Transverse colon (tissue), 4 donors: Measurements from ENCODE around the gene MYOF. TPM values are rescaled to one million over a fixed set of nuclear protein-coding genes. Genes with fewer than 3 reads are reported as not detected.

Experiments
- DNase-seq: peaks from one replicate; pipeline ENCODE4 v3.0.0-alpha.2; 2019
- H3K27ac ChIP-seq, 4 donors: fragments of 200-600 bp; sonication (generic); 2 replicates each; pipeline ENCODE4 v1.5.1; 2016 to 2018; ENCODE audit warnings: inconsistent platforms in 4 of 4
- H3K27me3 ChIP-seq: fragments of 200-600 bp; sonication (generic); 2 replicates; pipeline ENCODE4 v1.5.1; 2017; ENCODE audit warnings: inconsistent platforms
- H3K36me3 ChIP-seq, 4 donors: fragments of 200-600 bp; sonication (generic); 2 replicates each; pipeline ENCODE4 v1.5.1; 2017 to 2019; ENCODE audit warnings: inconsistent platforms in 4 of 4
- H3K4me1 ChIP-seq, 4 donors: fragments of 200-600 bp; sonication (generic); 2 replicates each; pipeline ENCODE4 v1.5.1; 2017 to 2020; ENCODE audit warnings: inconsistent platforms in 4 of 4
- H3K4me3 ChIP-seq, 4 donors: fragments of 200-600 bp; sonication (generic); 1 replicate in 1 of 4; 2 replicates in 3 of 4; pipeline versions ENCODE4 v1.5.1 to v1.6.1; 2017 to 2019; ENCODE audit warnings: inconsistent platforms in 4 of 4
- H3K9me3 ChIP-seq, 2 donors: fragments of 200-600 bp; sonication (generic); 2 replicates each; pipeline ENCODE4 v1.5.1; 2017 to 2019; ENCODE audit warnings: inconsistent platforms in 2 of 2
- EP300 ChIP-seq: sonication (generic); formaldehyde crosslinking; IDR thresholded peaks from one replicate; pipeline ENCODE4 v1.6.1; 2017; ENCODE audit warnings: antibody characterized with exemption, low read depth
- POLR2A ChIP-seq: fragments of 450-650 bp; IDR thresholded peaks from one replicate; pipeline ENCODE4 v1.6.1; 2016; ENCODE audit warnings: antibody characterized with exemption, mild to moderate bottlenecking, moderate library complexity
- POLR2AphosphoS5 ChIP-seq, 3 donors: sonication (generic); formaldehyde crosslinking; IDR thresholded peaks; one replicate each; pipeline ENCODE4 v1.6.1; 2016; ENCODE audit warnings: antibody characterized with exemption in 3 of 3
- WGBS, 2 donors: methylation state at CpG; one replicate each; pipeline ENCODE4 v1.1.5; 2018; ENCODE audit warnings: low coverage in 1 of 2; 5-methylcytosine and 5-hydroxymethylcytosine counted together
- in situ Hi-C, 4 donors: fragments of 200-750 bp; cut with MboI; loops; one replicate each; pipeline versions ENCODE4 v1.15.0 to v1.15.1; 2017; ENCODE audit warnings: low sequenced_read_pairs in 3 of 4, low pct_ligation_motif_present in 1 of 4, low pct_unique_long_range_greater_than_20kb in 1 of 4
- intact Hi-C: fragments of 100-400 bp; cut with DNase I; formaldehyde crosslinking; loops from one replicate; pipeline ENCODE4 v1.15.1; 2023; ENCODE audit warnings: low total_unique reads
- total RNA-seq, 4 donors: library from RNA; depleted of rRNA; stranded (reverse); fragments of >200 nt; gene quantifications; one replicate each; pipeline ENCODE4 v1.1.0, GENCODE V29; 2016
- TF ChIP-seq, protein P1 (sequence below), 5 experiments: fragments of 200-600 bp in 3 of 5; fragments of 450-650 bp in 2 of 5; sonication (generic) in 3 of 5; IDR thresholded peaks; 1 replicate in 2 of 5; 2 replicates in 3 of 5; pipeline ENCODE4 v1.5.1; 2016 to 2017; ENCODE audit warnings: antibody characterized with exemption in 5 of 5, inconsistent platforms in 3 of 5, mild to moderate bottlenecking in 2 of 5, moderate library complexity in 1 of 5

The MYOF gene
- total RNA-seq, 4 donors from 2014 or later, result 18.9 to 57.2 (median 50.2) TPM

GRCh38 chr10:93296151-93296550 lies 186.0 kb downstream of the MYOF start:
- in situ Hi-C loops (loop anchor here in 3 of 4 donors (10.0 to 25.0 kb wide), 2 partner anchors 184 to 211 kb away; no protein-coding TSS in a partner anchor), intact Hi-C loops (loop anchor here (10.0 kb wide), 1 partner anchor 211 kb away; no protein-coding TSS in a partner anchor)
- no peaks in the 10 kb centered on the region for H3K9me3 ChIP-seq
- H3K4me3 ChIP-seq, result no peak overlapping the region
- WGBS, 2 donors, result 82% methylated on average over 4 of the region's 4 CpGs; no CpG with 5 or more reads in 1 of the 2 donors
- no peak overlapping the region for H3K27ac ChIP-seq
- no peaks in the 10 kb centered on the region for H3K27me3 ChIP-seq
- no peak for DNase-seq
- H3K4me1 ChIP-seq, result no peaks in the 10 kb centered on the region
- H3K36me3 ChIP-seq, result no peaks in the 10 kb centered on the region
- TF ChIP-seq POLR2A, result no peak

DNA sequence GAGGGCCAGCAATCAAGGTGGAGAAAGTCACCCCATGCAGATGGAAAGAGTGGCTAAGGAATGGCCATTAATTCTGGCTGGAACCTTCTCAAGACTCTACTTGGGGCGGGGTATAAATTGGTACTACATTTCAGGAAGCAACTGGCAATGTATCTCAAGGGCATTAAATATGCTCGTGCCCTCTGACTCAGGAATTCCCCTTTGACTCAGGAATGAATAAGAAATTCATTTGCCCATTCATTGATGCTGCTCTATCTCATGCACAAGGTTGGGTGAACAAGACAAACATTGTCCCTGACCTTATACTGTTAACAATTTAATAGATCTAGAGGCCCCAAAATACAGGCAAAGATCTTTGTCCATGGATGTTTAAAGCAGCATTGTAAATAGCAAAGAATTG lies 188.1 kb downstream of the MYOF start:
- in situ Hi-C loops (loop anchor here (5.0 to 25.0 kb wide), 3 partner anchors 182 to 209 kb away; no protein-coding TSS in a partner anchor), intact Hi-C loops (loop anchor here (10.0 kb wide), 1 partner anchor 209 kb away; no protein-coding TSS in a partner anchor)
- Histone ChIP-seq H3K27me3 (no peaks in the 10 kb centered on the region), H3K9me3 (no peaks in the 10 kb centered on the region), H3K27ac (no peak overlapping the region), H3K4me1 (no peaks in the 10 kb centered on the region), H3K36me3 (no peaks in the 10 kb centered on the region), H3K4me3 (no peak overlapping the region)
- DNase-seq, result no peak
- TF ChIP-seq, protein P1, sequence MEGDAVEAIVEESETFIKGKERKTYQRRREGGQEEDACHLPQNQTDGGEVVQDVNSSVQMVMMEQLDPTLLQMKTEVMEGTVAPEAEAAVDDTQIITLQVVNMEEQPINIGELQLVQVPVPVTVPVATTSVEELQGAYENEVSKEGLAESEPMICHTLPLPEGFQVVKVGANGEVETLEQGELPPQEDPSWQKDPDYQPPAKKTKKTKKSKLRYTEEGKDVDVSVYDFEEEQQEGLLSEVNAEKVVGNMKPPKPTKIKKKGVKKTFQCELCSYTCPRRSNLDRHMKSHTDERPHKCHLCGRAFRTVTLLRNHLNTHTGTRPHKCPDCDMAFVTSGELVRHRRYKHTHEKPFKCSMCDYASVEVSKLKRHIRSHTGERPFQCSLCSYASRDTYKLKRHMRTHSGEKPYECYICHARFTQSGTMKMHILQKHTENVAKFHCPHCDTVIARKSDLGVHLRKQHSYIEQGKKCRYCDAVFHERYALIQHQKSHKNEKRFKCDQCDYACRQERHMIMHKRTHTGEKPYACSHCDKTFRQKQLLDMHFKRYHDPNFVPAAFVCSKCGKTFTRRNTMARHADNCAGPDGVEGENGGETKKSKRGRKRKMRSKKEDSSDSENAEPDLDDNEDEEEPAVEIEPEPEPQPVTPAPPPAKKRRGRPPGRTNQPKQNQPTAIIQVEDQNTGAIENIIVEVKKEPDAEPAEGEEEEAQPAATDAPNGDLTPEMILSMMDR (IDR thresholded peaks at IDR 0.05), result no peak
- TF ChIP-seq POLR2AphosphoS5 (IDR thresholded peaks at IDR 0.05) (no peak), EP300 (no peak), POLR2A (no peak)
- WGBS, 2 donors, result 61 to 67% methylated on average over 1 to 2 of the region's 2 CpGs

DNA sequence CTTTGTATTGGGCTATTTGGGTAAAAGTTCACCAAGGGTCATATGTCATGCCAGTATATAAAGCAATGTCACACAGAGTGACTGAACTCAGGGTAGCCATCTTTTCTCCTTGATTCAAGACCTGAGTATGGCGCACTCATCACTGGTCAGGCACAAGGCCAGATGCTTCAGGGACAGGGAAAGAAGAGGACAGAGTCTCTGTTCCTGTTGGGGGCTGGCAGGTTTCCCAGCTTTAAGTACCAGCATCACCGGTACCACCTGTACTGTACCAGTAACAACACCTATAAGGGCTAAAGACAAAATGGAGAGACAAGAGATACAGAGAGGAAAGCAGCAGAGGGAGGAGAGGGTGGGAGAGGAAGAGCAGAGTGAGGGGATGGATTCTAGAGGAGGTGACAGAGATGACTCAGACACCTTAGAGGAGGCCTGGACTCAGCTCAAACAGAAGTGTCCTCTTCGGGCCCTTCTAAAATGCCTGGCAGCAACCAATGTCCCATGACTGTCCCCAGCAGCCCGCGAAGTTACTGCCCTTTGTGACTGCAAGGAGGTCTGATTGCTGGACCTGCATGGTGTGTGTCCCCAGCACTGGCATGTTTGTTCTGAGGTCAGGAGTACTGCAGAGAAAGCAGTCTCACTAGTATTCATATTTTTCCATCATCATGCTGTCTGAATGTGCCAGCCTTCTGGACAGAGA lies 191.3 kb downstream of the MYOF start:
- in situ Hi-C loops, result loop anchor here (5.0 to 25.0 kb wide), 3 partner anchors 179 to 206 kb away; no protein-coding TSS in a partner anchor

GRCh38 chr10:93288679-93289634 lies 193.2 kb downstream of the MYOF start:
- TF ChIP-seq, protein P1 (IDR thresholded peaks at IDR 0.05), result peak; percentile 70 to 86 (median 81)
- TF ChIP-seq POLR2A, result no peak
- Histone ChIP-seq H3K27me3 (no peaks in the 10 kb centered on the region), H3K4me3 (no peak overlapping the region), H3K9me3 (no peaks in the 10 kb centered on the region), H3K27ac (no peak overlapping the region), H3K36me3 (no peaks in the 10 kb centered on the region), H3K4me1 (no peaks in the 10 kb centered on the region)
- intact Hi-C loops, result no loop called here
- peak; percentile 67 for DNase-seq
- in situ Hi-C loops, result loop anchor here in 2 of 4 donors (25.0 kb wide), 1 partner anchor 177 kb away; no protein-coding TSS in a partner anchor
- 40 to 54% methylated on average over 13 to 20 of the region's 20 CpGs for WGBS, 2 donors

More for the DNA sequence above, 191.3 kb downstream of the MYOF start:
- Histone ChIP-seq H3K27ac (no peak overlapping the region), H3K27me3 (no peaks in the 10 kb centered on the region), H3K36me3 (no peaks in the 10 kb centered on the region), H3K9me3 (no peaks in the 10 kb centered on the region), H3K4me3 (no peak overlapping the region), H3K4me1 (no peaks in the 10 kb centered on the region)
- no peak for DNase-seq
- 29 to 77% methylated on average over 1 to 5 of the region's 5 CpGs for WGBS, 2 donors
- TF ChIP-seq EP300, result no peak
- TF ChIP-seq POLR2A, result no peak
- no peak for TF ChIP-seq POLR2AphosphoS5 (IDR thresholded peaks at IDR 0.05)
- TF ChIP-seq, protein P1 (IDR thresholded peaks at IDR 0.05), result no peak
- intact Hi-C loops, result loop anchor here (10.0 kb wide), 1 partner anchor 206 kb away; no protein-coding TSS in a partner anchor
